GM12878 (cell line): ENCODE results near the gene SPART. TPM values are rescaled to one million over a fixed set of nuclear protein-coding genes. Genes with fewer than 3 reads are reported as not detected.

Experiments
- ATAC-seq: fragments of 200-7000 bp; cut with Tn5 transposase; 3 replicates; pipeline ENCODE4 v1.9.1; 2020; ENCODE audit warnings: mild to moderate bottlenecking, moderate library complexity
- BruUV-seq: library from RNA; stranded (reverse); fragments of 400-500 nt; replicated peaks from 2 replicates; lab custom pipeline; 2021; lab: Mats Ljungman, UMichigan
- CTCF ChIA-PET: fragments of 300-600 bp; sonication (Branson Sonifier 250); formaldehyde crosslinking; extraction: SDS; loops from one replicate; lab custom pipeline; 2021; ENCODE audit warnings: inconsistent platforms; lab: Yijun Ruan, JAX
- POLR2A ChIA-PET: fragments of 350-600 bp; formaldehyde crosslinking; extraction: SDS; loops from one replicate; lab custom pipeline; 2021; ENCODE audit warnings: inconsistent platforms; lab: Charles Lee
- RAD21 ChIA-PET: fragments of 300-600 bp; sonication (Branson Sonifier 250); formaldehyde crosslinking; loops from one replicate; lab custom pipeline; 2023; ENCODE audit warnings: antibody characterized with exemption; ENCODE audit not compliant: unreplicated experiment; lab: Charles Lee
- SMC1A ChIA-PET: fragments of 300-600 bp; sonication (Branson Sonifier 250); formaldehyde crosslinking; loops from one replicate; lab custom pipeline; 2023; ENCODE audit not compliant: unreplicated experiment, uncharacterized antibody; lab: Charles Lee
- DNase-seq: peaks from one replicate; pipeline ENCODE4 v3.0.0-alpha.2; 2011; ENCODE audit warnings: low read depth, low spot score
- FAIRE-seq: peaks from 3 replicates; lab custom pipeline; 2011; peaks lifted over from hg19 to GRCh38; lab: Jason Lieb, UNC
- H2AFZ ChIP-seq: 2 replicates; pipeline ENCODE4 v1.6.0; 2011; ENCODE audit warnings: low read depth, low read length, control low read depth; ENCODE audit not compliant: control insufficient read depth
- H3K27ac ChIP-seq: 2 replicates; pipeline ENCODE4 v1.5.1; 2011; ENCODE audit warnings: control low read depth; ENCODE audit not compliant: control insufficient read depth, insufficient read depth
- H3K27me3 ChIP-seq, 2 experiments: replicated peaks in 1 of 2; 2 replicates each; pipeline versions ENCODE4 v1.6.0 to v1.6.1; 2011; ENCODE audit warnings: low read length in 1 of 2; ENCODE audit not compliant: control insufficient read depth in 2 of 2, insufficient read depth in 2 of 2
- H3K36me3 ChIP-seq, 2 experiments: 2 replicates each; pipeline ENCODE4 v1.5.1; 2011; ENCODE audit warnings: low read length in 1 of 2; ENCODE audit not compliant: control insufficient read depth in 2 of 2, insufficient read depth in 2 of 2
- H3K4me1 ChIP-seq: 2 replicates; pipeline ENCODE4 v1.6.1; 2011; ENCODE audit warnings: mild to moderate bottlenecking, low read length, moderate library complexity, mixed read lengths; ENCODE audit not compliant: control insufficient read depth, insufficient read depth
- H3K4me2 ChIP-seq: 2 replicates; pipeline ENCODE4 v1.6.0; 2011; ENCODE audit warnings: control low read depth; ENCODE audit not compliant: control insufficient read depth, insufficient read depth
- H3K4me3 ChIP-seq: fragments of 200-600 bp; sonication (generic); 2 replicates; pipeline ENCODE4 v1.5.1; 2016
- H3K79me2 ChIP-seq: 2 replicates; pipeline ENCODE4 v1.6.0; 2011; ENCODE audit warnings: low read length; ENCODE audit not compliant: control insufficient read depth, insufficient read depth
- H3K9ac ChIP-seq: 2 replicates; pipeline ENCODE4 v1.8.0; 2011; ENCODE audit warnings: low read length, control low read depth, mixed read lengths; ENCODE audit not compliant: control insufficient read depth, insufficient read depth
- H3K9me3 ChIP-seq: replicated peaks from 3 replicates; pipeline ENCODE4 v1.5.1; 2011; ENCODE audit warnings: mild to moderate bottlenecking, low read length; ENCODE audit not compliant: control insufficient read depth, insufficient read depth
- H4K20me1 ChIP-seq: 2 replicates; pipeline ENCODE4 v1.6.0; 2011; ENCODE audit not compliant: control insufficient read depth, insufficient read depth
- BRCA1 ChIP-seq: IDR thresholded peaks from 2 replicates; pipeline ENCODE4 v1.6.1; 2011; ENCODE audit warnings: low read depth, low read length, improper control_type of control experiment
- ETV6 ChIP-seq, 2 experiments: fragments of 450-650 bp in 1 of 2; IDR thresholded peaks in 1 of 2; conservative IDR thresholded peaks in 1 of 2; 2 replicates each; pipeline ENCODE4 v1.6.1; 2014; ENCODE audit warnings: antibody characterized with exemption in 1 of 2, borderline replicate concordance in 1 of 2, low read depth in 1 of 2, mild to moderate bottlenecking in 1 of 2, moderate library complexity in 1 of 2
- GABPA ChIP-seq: IDR thresholded peaks from 2 replicates; pipeline ENCODE4 v1.6.1; 2014; ENCODE audit warnings: antibody characterized with exemption, low read depth, mild to moderate bottlenecking, inconsistent platforms
- KLF5 ChIP-seq: fragments of 450-650 bp; IDR thresholded peaks from 2 replicates; pipeline ENCODE4 v1.6.1; 2014; ENCODE audit warnings: mild to moderate bottlenecking; ENCODE audit not compliant: partially characterized antibody
- MEF2B ChIP-seq: fragments of 450-650 bp; IDR thresholded peaks from 2 replicates; pipeline ENCODE4 v1.6.1; 2018; ENCODE audit warnings: mild to moderate bottlenecking, moderate library complexity; ENCODE audit not compliant: partially characterized antibody, poor library complexity, severe bottlenecking
- MXI1 ChIP-seq: fragments of 150-350 bp; IDR thresholded peaks from 2 replicates; pipeline ENCODE4 v1.6.1; 2011; ENCODE audit warnings: low read depth, mild to moderate bottlenecking, inconsistent platforms, low read length, improper control_type of control experiment
- NFXL1 ChIP-seq: fragments of 450-650 bp; IDR thresholded peaks from 2 replicates; pipeline ENCODE4 v1.6.1; 2017; ENCODE audit warnings: antibody characterized with exemption, mild to moderate bottlenecking, borderline replicate concordance
- POLR2A ChIP-seq: IDR thresholded peaks from 2 replicates; pipeline ENCODE4 v1.6.1; 2011; ENCODE audit warnings: low read depth, mild to moderate bottlenecking, low read length
- SREBF2 ChIP-seq: IDR thresholded peaks from 2 replicates; pipeline ENCODE4 v1.6.1; 2012; ENCODE audit warnings: mild to moderate bottlenecking, low read length
- YBX1 ChIP-seq: fragments of 450-650 bp; IDR thresholded peaks from 2 replicates; pipeline ENCODE4 v1.6.1; 2016; ENCODE audit warnings: antibody characterized with exemption
- ZNF622 ChIP-seq: fragments of 450-650 bp; IDR thresholded peaks from 2 replicates; pipeline ENCODE4 v1.6.1; 2017; ENCODE audit warnings: mild to moderate bottlenecking, inconsistent platforms
- WGBS: methylation state at CpG from one replicate; pipeline ENCODE4 v1.1.6; 2016; ENCODE audit warnings: low lambda C conversion rate; ENCODE audit not compliant: insufficient replicate concordance, insufficient coverage; ENCODE audit errors: missing lambda C conversion rate; 5-methylcytosine and 5-hydroxymethylcytosine counted together
- in situ Hi-C: fragments of 300-500 bp; cut with MboI; formaldehyde crosslinking; loops from 9 replicates; pipeline ENCODE4 v1.14.3; 2018; ENCODE audit warnings: mixed read lengths
- intact Hi-C: fragments of 100-400 bp; cut with micrococcal nuclease; formaldehyde crosslinking; loops from one replicate; pipeline ENCODE4 v1.14.2; 2022; ENCODE audit not compliant: unreplicated experiment
- polyA plus RNA-seq, 11 experiments: library from polyadenylated mRNA; depleted of rRNA in 4 of 11; unstranded in 6 of 11; stranded (reverse) in 5 of 11; fragments of >200 nt; fragmentation: Nextera tagmentation in 4 of 11; fragmentation: Illumina TruSeq in 1 of 11; extraction: Ambion mirVana in 4 of 11; extraction: Trizol in 1 of 11; gene quantifications; 1 replicate in 1 of 11; 2 replicates in 10 of 11; pipeline versions ENCODE4 v1.2.1 to v1.2.3, GENCODE V29; 2011 to 2016; ENCODE audit warnings: inconsistent platforms in 2 of 11, missing spikeins in 2 of 11, low read depth in 1 of 11
- total RNA-seq, 4 experiments: library from RNA; depleted of rRNA in 3 of 4; stranded (reverse); fragments of >200 nt in 3 of 4; fragmentation: Illumina TruSeq in 1 of 4; extraction: Trizol in 1 of 4; gene quantifications; 2 replicates each; pipeline versions ENCODE4 v1.2.1 to v1.2.3, GENCODE V29; 2013 to 2021
- TF ChIP-seq, protein P1 (sequence below): fragments of 450-650 bp; IDR thresholded peaks from 2 replicates; pipeline ENCODE4 v1.6.1; 2017; ENCODE audit warnings: mild to moderate bottlenecking, moderate library complexity
- TF ChIP-seq, protein P2 (sequence below): fragments of 150-350 bp; IDR thresholded peaks from 2 replicates; pipeline ENCODE4 v1.6.1; 2016; ENCODE audit warnings: low read depth, low read length
- TF ChIP-seq, protein P3 (sequence below): fragments of 450-650 bp; IDR thresholded peaks from 2 replicates; pipeline ENCODE4 v1.6.1; 2014; ENCODE audit warnings: mild to moderate bottlenecking
- TF ChIP-seq, protein P4 (sequence below): IDR thresholded peaks from 2 replicates; pipeline ENCODE4 v1.6.1; 2011; ENCODE audit warnings: borderline replicate concordance, low read depth, mild to moderate bottlenecking, moderate library complexity, mixed read lengths, low read length; ENCODE audit not compliant: insufficient read depth; ENCODE audit errors: extremely low read length

Gene SPART
- total and polyA plus RNA-seq, 10 of the 15 experiments (the other 5 are each of a cell fraction or from before 2014, with no cell fraction given), result 17.6 to 74.6 (median 42.1) TPM

DNA sequence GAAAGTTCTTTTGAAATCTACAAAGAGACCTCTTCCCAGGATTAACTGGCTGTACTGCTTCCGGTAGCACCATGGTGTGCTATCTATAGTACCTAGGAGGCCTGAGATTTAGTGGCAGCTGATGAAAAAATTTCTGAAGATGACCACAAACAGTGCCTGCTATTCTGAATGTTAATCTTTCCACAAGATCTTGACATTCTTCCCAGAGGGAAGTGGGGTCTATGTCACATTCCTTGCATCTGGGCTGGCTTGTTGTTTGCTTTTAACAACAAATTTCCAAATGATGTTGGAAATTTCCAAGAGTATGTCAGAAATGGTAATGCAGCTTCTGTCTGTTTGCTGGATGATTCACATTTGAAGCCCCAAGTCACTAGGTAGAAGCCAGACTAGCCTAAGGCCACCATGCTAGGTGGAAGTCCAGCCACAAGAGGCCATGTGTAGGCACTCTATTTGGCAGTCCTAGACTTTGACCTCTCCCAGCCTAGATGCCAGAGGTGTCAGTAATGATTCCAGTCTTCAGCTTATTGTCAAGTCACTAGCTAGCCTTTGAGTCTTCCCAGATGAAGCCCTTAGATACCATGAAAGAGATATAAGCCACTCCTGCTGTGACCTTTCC is 22.1 kb downstream of the SPART start:
- FAIRE-seq (no peak), DNase-seq (no peak), ATAC-seq (no peak)
- ChIA-PET SMC1A (interaction anchor here (1.1 to 1.9 kb wide), 2 partner anchors 16 to 17 kb away, joined by 4 read pairs; no protein-coding TSS in a partner anchor), RAD21 (no interaction called here), POLR2A (no interaction called here), CTCF (interaction anchor here (0.6 to 2.1 kb wide), 5 partner anchors 9 to 647 kb away, joined by 3 to 9 read pairs (median 4); no protein-coding TSS in a partner anchor)
- Histone ChIP-seq H3K27ac (no peak overlapping the region), H3K79me2 (no peaks in the 10 kb centered on the region), H3K4me2 (no peak overlapping the region), H3K9ac (no peak overlapping the region), H3K4me3 (no peak overlapping the region), H4K20me1 (no peaks in the 10 kb centered on the region), H3K36me3 (no peaks in the 10 kb centered on the region), H2AFZ (no peak overlapping the region), H3K27me3 (no peaks in the 10 kb centered on the region), H3K9me3 (no peaks in the 10 kb centered on the region), H3K4me1 (no peaks in the 10 kb centered on the region)
- BruUV-seq, result no TSS peak
- in situ Hi-C loops, result no loop called here
- intact Hi-C loops, result no loop called here
- 79% methylated on average over 1 of the region's 1 CpG for WGBS
- TF ChIP-seq POLR2A, result no peak
- TF ChIP-seq ZNF622, result no peak
- TF ChIP-seq KLF5, result no peak
- TF ChIP-seq, protein P1, sequence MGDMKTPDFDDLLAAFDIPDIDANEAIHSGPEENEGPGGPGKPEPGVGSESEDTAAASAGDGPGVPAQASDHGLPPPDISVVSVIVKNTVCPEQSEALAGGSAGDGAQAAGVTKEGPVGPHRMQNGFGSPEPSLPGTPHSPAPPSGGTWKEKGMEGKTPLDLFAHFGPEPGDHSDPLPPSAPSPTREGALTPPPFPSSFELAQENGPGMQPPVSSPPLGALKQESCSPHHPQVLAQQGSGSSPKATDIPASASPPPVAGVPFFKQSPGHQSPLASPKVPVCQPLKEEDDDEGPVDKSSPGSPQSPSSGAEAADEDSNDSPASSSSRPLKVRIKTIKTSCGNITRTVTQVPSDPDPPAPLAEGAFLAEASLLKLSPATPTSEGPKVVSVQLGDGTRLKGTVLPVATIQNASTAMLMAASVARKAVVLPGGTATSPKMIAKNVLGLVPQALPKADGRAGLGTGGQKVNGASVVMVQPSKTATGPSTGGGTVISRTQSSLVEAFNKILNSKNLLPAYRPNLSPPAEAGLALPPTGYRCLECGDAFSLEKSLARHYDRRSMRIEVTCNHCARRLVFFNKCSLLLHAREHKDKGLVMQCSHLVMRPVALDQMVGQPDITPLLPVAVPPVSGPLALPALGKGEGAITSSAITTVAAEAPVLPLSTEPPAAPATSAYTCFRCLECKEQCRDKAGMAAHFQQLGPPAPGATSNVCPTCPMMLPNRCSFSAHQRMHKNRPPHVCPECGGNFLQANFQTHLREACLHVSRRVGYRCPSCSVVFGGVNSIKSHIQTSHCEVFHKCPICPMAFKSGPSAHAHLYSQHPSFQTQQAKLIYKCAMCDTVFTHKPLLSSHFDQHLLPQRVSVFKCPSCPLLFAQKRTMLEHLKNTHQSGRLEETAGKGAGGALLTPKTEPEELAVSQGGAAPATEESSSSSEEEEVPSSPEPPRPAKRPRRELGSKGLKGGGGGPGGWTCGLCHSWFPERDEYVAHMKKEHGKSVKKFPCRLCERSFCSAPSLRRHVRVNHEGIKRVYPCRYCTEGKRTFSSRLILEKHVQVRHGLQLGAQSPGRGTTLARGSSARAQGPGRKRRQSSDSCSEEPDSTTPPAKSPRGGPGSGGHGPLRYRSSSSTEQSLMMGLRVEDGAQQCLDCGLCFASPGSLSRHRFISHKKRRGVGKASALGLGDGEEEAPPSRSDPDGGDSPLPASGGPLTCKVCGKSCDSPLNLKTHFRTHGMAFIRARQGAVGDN, result no peak
- TF ChIP-seq MXI1, result no peak
- TF ChIP-seq NFXL1, result no peak
- TF ChIP-seq, protein P2, sequence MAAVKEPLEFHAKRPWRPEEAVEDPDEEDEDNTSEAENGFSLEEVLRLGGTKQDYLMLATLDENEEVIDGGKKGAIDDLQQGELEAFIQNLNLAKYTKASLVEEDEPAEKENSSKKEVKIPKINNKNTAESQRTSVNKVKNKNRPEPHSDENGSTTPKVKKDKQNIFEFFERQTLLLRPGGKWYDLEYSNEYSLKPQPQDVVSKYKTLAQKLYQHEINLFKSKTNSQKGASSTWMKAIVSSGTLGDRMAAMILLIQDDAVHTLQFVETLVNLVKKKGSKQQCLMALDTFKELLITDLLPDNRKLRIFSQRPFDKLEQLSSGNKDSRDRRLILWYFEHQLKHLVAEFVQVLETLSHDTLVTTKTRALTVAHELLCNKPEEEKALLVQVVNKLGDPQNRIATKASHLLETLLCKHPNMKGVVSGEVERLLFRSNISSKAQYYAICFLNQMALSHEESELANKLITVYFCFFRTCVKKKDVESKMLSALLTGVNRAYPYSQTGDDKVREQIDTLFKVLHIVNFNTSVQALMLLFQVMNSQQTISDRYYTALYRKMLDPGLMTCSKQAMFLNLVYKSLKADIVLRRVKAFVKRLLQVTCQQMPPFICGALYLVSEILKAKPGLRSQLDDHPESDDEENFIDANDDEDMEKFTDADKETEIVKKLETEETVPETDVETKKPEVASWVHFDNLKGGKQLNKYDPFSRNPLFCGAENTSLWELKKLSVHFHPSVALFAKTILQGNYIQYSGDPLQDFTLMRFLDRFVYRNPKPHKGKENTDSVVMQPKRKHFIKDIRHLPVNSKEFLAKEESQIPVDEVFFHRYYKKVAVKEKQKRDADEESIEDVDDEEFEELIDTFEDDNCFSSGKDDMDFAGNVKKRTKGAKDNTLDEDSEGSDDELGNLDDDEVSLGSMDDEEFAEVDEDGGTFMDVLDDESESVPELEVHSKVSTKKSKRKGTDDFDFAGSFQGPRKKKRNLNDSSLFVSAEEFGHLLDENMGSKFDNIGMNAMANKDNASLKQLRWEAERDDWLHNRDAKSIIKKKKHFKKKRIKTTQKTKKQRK, result no peak
- TF ChIP-seq ETV6 (conservative IDR thresholded peaks at IDR 0.05 in 1 of 2, IDR thresholded peaks at IDR 0.05 in 1 of 2; ENCODE audit: borderline replicate concordance in 1 of 2, low read depth in 1 of 2), result no peak
- TF ChIP-seq, protein P3, sequence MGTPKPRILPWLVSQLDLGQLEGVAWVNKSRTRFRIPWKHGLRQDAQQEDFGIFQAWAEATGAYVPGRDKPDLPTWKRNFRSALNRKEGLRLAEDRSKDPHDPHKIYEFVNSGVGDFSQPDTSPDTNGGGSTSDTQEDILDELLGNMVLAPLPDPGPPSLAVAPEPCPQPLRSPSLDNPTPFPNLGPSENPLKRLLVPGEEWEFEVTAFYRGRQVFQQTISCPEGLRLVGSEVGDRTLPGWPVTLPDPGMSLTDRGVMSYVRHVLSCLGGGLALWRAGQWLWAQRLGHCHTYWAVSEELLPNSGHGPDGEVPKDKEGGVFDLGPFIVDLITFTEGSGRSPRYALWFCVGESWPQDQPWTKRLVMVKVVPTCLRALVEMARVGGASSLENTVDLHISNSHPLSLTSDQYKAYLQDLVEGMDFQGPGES, result no peak
- no peak for TF ChIP-seq GABPA
- TF ChIP-seq, protein P4, sequence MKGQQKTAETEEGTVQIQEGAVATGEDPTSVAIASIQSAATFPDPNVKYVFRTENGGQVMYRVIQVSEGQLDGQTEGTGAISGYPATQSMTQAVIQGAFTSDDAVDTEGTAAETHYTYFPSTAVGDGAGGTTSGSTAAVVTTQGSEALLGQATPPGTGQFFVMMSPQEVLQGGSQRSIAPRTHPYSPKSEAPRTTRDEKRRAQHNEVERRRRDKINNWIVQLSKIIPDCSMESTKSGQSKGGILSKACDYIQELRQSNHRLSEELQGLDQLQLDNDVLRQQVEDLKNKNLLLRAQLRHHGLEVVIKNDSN, result no peak
- TF ChIP-seq SREBF2, result no peak
- no peak for TF ChIP-seq MEF2B
- TF ChIP-seq YBX1, result no peak
- TF ChIP-seq BRCA1, result no peak
